Nephron (organoid): ENCODE results near the gene TRIO.
A peak's percentile ranks its signal among the peaks of the same experiment; 100 is the strongest.

Experiments
- H3K27ac Mint-ChIP-seq, 3 experiments: 2 replicates each; pipeline ENCODE4 v1.8.0; 2020; ENCODE audit warnings: mixed read lengths in 3 of 3, mild to moderate bottlenecking in 2 of 3, moderate library complexity in 1 of 3
- H3K27me3 Mint-ChIP-seq: 2 replicates; pipeline ENCODE4 v1.8.0; 2021; ENCODE audit warnings: low read depth, mild to moderate bottlenecking, moderate library complexity, mixed read lengths
- H3K36me3 Mint-ChIP-seq: 2 replicates; pipeline ENCODE4 v1.8.0; 2020; ENCODE audit warnings: low read depth, mixed read lengths
- H3K4me1 Mint-ChIP-seq: 2 replicates; pipeline ENCODE4 v1.8.0; 2020; ENCODE audit warnings: mixed read lengths
- H3K4me3 Mint-ChIP-seq, 3 experiments: 2 replicates each; pipeline ENCODE4 v1.8.0; 2020; ENCODE audit warnings: mild to moderate bottlenecking in 3 of 3, mixed read lengths in 3 of 3, moderate library complexity in 2 of 3
- H3K9me3 Mint-ChIP-seq: 2 replicates; pipeline ENCODE4 v1.8.0; 2020; ENCODE audit warnings: mixed read lengths
- CTCF ChIP-seq, 3 experiments: fragments of 200-600 bp; sonication (generic); IDR thresholded peaks; one replicate each; pipeline ENCODE4 v1.5.0; 2021; ENCODE audit warnings: antibody characterized with exemption in 3 of 3; ENCODE audit not compliant: unreplicated experiment in 3 of 3

TRIO gene

GRCh38 chr5:14125262-14125661 lies 17.9 kb upstream of the TRIO start:
- Mint-ChIP-seq H3K4me1 (no peaks in the 10 kb centered on the region), H3K27ac (no peak overlapping the region), H3K4me3 (no peak overlapping the region), H3K9me3 (no peaks in the 10 kb centered on the region), H3K27me3 (peaks cover 26% of the 10 kb centered on the region), H3K36me3 (no peaks in the 10 kb centered on the region)
- TF ChIP-seq CTCF (IDR thresholded peaks at IDR 0.05; ENCODE audit: unreplicated experiment in 3 of 3) = no peak

GRCh38 chr5:14127587-14127986 lies 15.6 kb upstream of the TRIO start:
- H3K4me1 Mint-ChIP-seq = peaks cover 6% of the 10 kb centered on the region
- no peaks in the 10 kb centered on the region for H3K36me3 Mint-ChIP-seq
- H3K27me3 Mint-ChIP-seq = peaks cover 25% of the 10 kb centered on the region
- no peak overlapping the region for H3K27ac Mint-ChIP-seq
- no peak overlapping the region for H3K4me3 Mint-ChIP-seq
- TF ChIP-seq CTCF (IDR thresholded peaks at IDR 0.05; ENCODE audit: unreplicated experiment in 3 of 3) = no peak
- H3K9me3 Mint-ChIP-seq = no peaks in the 10 kb centered on the region

- H3K9me3 Mint-ChIP-seq = no peaks in the 10 kb centered on the region
- TF ChIP-seq CTCF (IDR thresholded peaks at IDR 0.05; ENCODE audit: unreplicated experiment in 3 of 3) = no peak
- no peak overlapping the region for H3K27ac Mint-ChIP-seq
- no peak overlapping the region for H3K4me3 Mint-ChIP-seq
- peaks cover 7% of the 10 kb centered on the region for H3K4me1 Mint-ChIP-seq
- peaks cover 26% of the 10 kb centered on the region for H3K27me3 Mint-ChIP-seq
- H3K36me3 Mint-ChIP-seq = no peaks in the 10 kb centered on the region
These were observed 15.1 kb upstream of the TRIO start for GRCh38 chr5:14128079-14128478.

GRCh38 chr5:14129123-14129522 lies 14.0 kb upstream of the TRIO start:
- H3K9me3 Mint-ChIP-seq = no peaks in the 10 kb centered on the region
- peaks cover 7% of the 10 kb centered on the region for H3K4me1 Mint-ChIP-seq
- no peak overlapping the region for H3K4me3 Mint-ChIP-seq
- TF ChIP-seq CTCF (IDR thresholded peaks at IDR 0.05; ENCODE audit: unreplicated experiment in 3 of 3) = no peak
- H3K36me3 Mint-ChIP-seq = no peaks in the 10 kb centered on the region
- H3K27me3 Mint-ChIP-seq = peaks cover 26% of the 10 kb centered on the region
- no peak overlapping the region for H3K27ac Mint-ChIP-seq

- Mint-ChIP-seq H3K27me3 (peaks cover 18% of the 10 kb centered on the region), H3K36me3 (no peaks in the 10 kb centered on the region)
These were observed 11.2 kb upstream of the TRIO start for GRCh38 chr5:14131855-14132503.

More at GRCh38 chr5:14131855-14132503, 11.2 kb upstream of the TRIO start:
- Mint-ChIP-seq H3K4me1 (peaks cover 12% of the 10 kb centered on the region), H3K9me3 (peaks cover 2% of the 10 kb centered on the region), H3K4me3 (peak overlapping the region in 1 of 3 experiments; percentile 5), H3K27ac (no peak overlapping the region)
- TF ChIP-seq CTCF (IDR thresholded peaks at IDR 0.05; ENCODE audit: unreplicated experiment in 3 of 3) = no peak
